Body of pancreas (tissue), 4 donors: ENCODE data around the gene UBAC2. TPM values are rescaled to one million over a fixed set of nuclear protein-coding genes. Genes with fewer than 3 reads are reported as not detected.

ENCODE experiments used
- ATAC-seq: fragments of 150-250 bp; one replicate; pipeline ENCODE4 v1.9.1; 2016
- DNase-seq, 4 donors: peaks; one replicate each; pipeline ENCODE4 v3.0.0-alpha.2; 2019
- H3K27ac ChIP-seq, 4 donors: fragments of 200-600 bp; sonication (generic); 1 replicate in 3 of 4; 2 replicates in 1 of 4; pipeline versions ENCODE4 v1.5.1 to v1.6.1; 2016 to 2019; ENCODE audit warnings: mild to moderate bottlenecking in 1 of 4, mixed read lengths in 1 of 4, moderate library complexity in 1 of 4
- H3K27me3 ChIP-seq, 2 donors: fragments of 200-600 bp; sonication (generic); one replicate each; pipeline ENCODE4 v1.6.0; 2016; ENCODE audit warnings: mild to moderate bottlenecking in 1 of 2
- H3K36me3 ChIP-seq, 2 donors: fragments of 200-600 bp; sonication (generic); replicated peaks in 1 of 2; 2 replicates each; pipeline ENCODE4 v1.5.1; 2016; ENCODE audit warnings: low read depth in 2 of 2; ENCODE audit not compliant: insufficient read depth in 1 of 2
- H3K4me1 ChIP-seq: fragments of 200-600 bp; sonication (generic); one replicate; pipeline ENCODE4 v1.6.0; 2016
- H3K4me3 ChIP-seq, 2 donors: fragments of 200-600 bp; sonication (generic); 1 replicate in 1 of 2; 2 replicates in 1 of 2; pipeline ENCODE4 v1.5.1; 2016 to 2019
- H3K9me3 ChIP-seq, 3 donors: fragments of 200-600 bp; sonication (generic); 1 replicate in 2 of 3; 2 replicates in 1 of 3; pipeline ENCODE4 v1.5.1; 2016
- POLR2A ChIP-seq, 3 donors: fragments of 450-650 bp; IDR thresholded peaks; one replicate each; pipeline ENCODE4 v1.6.1; 2016; ENCODE audit warnings: antibody characterized with exemption in 3 of 3, mild to moderate bottlenecking in 2 of 3
- WGBS, 2 donors: methylation state at CpG; one replicate each; pipeline ENCODE4 v1.1.5; 2017; 5-methylcytosine and 5-hydroxymethylcytosine counted together
- intact Hi-C: fragments of 100-400 bp; cut with DNase I; formaldehyde crosslinking; loops from one replicate; pipeline ENCODE4 v1.15.1; 2023
- total RNA-seq, 2 donors: library from RNA; depleted of rRNA; stranded (reverse); fragments of >200 nt; gene quantifications; one replicate each; pipeline ENCODE4 v1.1.0, GENCODE V29; 2016
- TF ChIP-seq, protein P1 (sequence below), 7 experiments: fragments of 450-650 bp in 4 of 7; fragments of 200-600 bp in 3 of 7; sonication (generic) in 3 of 7; IDR thresholded peaks; one replicate each; pipeline ENCODE4 v1.5.1; 2016 to 2019; ENCODE audit warnings: antibody characterized with exemption in 7 of 7

Gene UBAC2
- total RNA-seq, 2 donors from 2014 or later: 21.4 to 27.2 TPM

DNA sequence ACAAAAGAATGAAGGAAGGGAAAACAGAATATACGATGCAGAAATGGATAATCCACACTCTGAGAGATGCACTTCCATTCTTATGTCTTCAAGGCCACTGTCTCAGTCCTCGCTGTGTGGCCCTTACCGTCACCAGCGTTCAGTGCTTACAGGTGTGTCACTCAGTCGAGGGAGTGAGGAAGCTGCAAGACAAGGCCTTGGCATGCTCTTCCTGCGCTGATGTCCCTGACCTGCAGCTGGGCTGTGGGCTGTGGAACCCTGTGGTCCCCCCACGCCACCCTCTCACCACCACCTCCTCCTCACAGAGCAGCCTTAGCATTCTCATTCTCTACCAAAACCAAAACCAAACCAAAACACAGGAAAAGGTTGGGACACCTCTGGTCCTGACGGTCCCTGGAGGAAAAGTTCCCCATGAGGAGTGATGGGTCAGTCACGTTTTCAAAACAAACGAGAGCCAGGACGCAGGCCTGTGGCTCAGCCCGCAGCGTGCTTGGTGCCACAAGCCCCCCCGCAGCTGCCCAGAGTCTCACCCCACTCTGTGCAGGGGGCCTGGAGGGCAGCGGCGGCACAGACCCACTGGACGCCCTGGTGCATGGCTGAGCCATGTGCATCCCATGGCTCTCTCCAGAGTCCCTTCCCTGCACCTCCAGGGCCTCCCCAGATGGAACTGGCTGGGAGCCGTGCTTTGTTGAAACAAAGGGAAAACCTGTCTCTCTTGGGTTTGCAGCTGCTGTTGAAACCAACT is 154.8 kb downstream of the UBAC2 start:
- H3K4me1 ChIP-seq: no peaks in the 10 kb centered on the region
- no peaks in the 10 kb centered on the region for H3K36me3 ChIP-seq
- H3K4me3 ChIP-seq: no peak overlapping the region
- intact Hi-C loops: no loop called here
- 86% methylated on average over 15 to 18 of the region's 18 CpGs for WGBS, 2 donors
- H3K27ac ChIP-seq: peak overlapping the region in 1 of 4 donors; percentile 56
- TF ChIP-seq, protein P1, sequence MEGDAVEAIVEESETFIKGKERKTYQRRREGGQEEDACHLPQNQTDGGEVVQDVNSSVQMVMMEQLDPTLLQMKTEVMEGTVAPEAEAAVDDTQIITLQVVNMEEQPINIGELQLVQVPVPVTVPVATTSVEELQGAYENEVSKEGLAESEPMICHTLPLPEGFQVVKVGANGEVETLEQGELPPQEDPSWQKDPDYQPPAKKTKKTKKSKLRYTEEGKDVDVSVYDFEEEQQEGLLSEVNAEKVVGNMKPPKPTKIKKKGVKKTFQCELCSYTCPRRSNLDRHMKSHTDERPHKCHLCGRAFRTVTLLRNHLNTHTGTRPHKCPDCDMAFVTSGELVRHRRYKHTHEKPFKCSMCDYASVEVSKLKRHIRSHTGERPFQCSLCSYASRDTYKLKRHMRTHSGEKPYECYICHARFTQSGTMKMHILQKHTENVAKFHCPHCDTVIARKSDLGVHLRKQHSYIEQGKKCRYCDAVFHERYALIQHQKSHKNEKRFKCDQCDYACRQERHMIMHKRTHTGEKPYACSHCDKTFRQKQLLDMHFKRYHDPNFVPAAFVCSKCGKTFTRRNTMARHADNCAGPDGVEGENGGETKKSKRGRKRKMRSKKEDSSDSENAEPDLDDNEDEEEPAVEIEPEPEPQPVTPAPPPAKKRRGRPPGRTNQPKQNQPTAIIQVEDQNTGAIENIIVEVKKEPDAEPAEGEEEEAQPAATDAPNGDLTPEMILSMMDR (IDR thresholded peaks at IDR 0.05): no peak
- no peak for TF ChIP-seq POLR2A (IDR thresholded peaks at IDR 0.05)
- ATAC-seq: no peak
- H3K27me3 ChIP-seq: no peaks in the 10 kb centered on the region
- H3K9me3 ChIP-seq: no peaks in the 10 kb centered on the region
- no peak for DNase-seq

DNA sequence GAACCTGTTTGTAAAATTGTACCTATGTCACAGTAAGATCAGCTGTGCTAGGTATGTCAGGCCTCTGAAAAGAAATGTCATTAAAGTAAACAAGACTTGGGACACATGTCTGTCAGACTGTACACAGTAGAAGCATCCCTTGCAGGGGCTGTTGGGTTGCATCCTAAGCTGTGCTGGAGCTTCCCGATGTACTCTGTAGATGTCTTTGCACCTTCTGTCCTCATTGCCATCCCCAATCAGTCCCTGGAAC is 155.3 kb downstream of the UBAC2 start:
- Histone ChIP-seq H3K4me1 (no peaks in the 10 kb centered on the region), H3K27ac (peak overlapping the region in 1 of 4 donors; percentile 56), H3K27me3 (no peaks in the 10 kb centered on the region), H3K9me3 (no peaks in the 10 kb centered on the region), H3K4me3 (no peak overlapping the region), H3K36me3 (no peaks in the 10 kb centered on the region)
- 60 to 67% methylated on average over 1 of the region's 1 CpG for WGBS, 2 donors
- TF ChIP-seq, protein P1 (IDR thresholded peaks at IDR 0.05): no peak
- TF ChIP-seq POLR2A (IDR thresholded peaks at IDR 0.05): no peak
- intact Hi-C loops: no loop called here
- DNase-seq (no peak), ATAC-seq (no peak)

DNA sequence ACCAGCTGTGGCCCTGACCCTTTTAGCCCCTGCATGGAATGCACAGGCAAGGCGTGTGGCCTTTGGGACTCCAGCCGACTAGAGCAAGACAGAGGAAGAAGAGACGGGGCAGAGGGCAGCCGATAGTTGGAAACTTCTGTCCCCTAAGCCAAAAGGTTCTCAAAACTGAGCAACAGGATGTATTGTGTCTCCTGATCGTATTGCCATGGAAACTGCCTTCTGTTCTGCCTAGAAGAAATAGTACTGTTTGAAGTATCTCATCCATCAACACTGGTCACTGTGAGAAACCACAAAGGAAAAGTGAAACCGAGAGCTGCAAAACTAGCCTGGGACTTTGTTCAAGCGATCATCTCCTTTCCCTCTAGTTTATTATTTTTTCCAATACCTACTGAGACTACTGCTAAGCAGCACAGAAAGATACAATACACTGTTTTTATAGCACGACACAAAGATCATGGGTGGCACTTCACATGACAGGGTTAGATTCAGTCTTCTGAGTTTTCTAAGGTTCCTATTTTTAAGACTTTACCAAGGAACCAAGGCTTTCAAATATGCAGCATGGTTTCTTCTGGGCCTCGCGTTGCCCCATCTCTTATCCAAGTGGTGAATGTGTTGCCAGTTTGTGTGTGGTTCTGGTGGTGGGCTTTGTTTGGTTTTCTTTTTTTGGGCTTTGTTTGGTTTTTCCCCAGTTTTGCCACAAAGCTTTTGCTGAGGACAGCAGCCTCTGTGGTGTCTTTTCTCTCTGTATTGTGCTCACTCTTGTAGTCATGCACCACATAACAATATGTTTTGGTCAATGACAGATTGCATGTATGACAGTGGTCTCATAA is 155.8 kb downstream of the UBAC2 start:
- ATAC-seq: peak; percentile 21
- Histone ChIP-seq H3K27me3 (no peaks in the 10 kb centered on the region), H3K4me3 (no peak overlapping the region), H3K9me3 (no peaks in the 10 kb centered on the region), H3K4me1 (no peaks in the 10 kb centered on the region), H3K27ac (peak overlapping the region in 1 of 4 donors; percentile 56), H3K36me3 (no peaks in the 10 kb centered on the region)
- no peak for TF ChIP-seq POLR2A (IDR thresholded peaks at IDR 0.05)
- TF ChIP-seq, protein P1 (IDR thresholded peaks at IDR 0.05): no peak
- DNase-seq: peak in 1 of 4 donors; percentile 56
- intact Hi-C loops: no loop called here
- 70 to 88% methylated on average over 10 of the region's 10 CpGs for WGBS, 2 donors

DNA sequence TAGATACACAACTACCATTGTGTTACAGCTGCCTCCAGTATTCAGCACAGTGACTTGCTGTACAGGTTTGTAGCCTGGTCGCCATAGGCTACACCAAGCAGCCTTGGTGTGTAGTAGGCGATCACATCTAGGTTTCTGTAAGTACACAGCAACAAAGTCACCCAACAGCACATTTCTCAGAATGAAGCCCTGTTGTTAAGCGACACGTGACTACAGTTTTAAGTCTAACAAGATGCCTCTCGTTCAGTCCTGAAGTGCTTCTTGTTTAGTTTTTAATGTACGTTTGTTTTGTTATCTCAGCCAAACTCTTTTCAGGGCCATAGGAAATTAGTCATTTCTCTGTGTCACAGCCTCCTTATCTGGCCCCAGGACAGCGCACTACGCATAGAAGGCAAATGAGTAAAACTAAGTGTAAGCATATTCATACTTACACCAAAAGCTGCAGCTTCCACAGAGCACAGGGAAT is 156.5 kb downstream of the UBAC2 start:
- TF ChIP-seq, protein P1 (IDR thresholded peaks at IDR 0.05): no peak
- no peak for TF ChIP-seq POLR2A (IDR thresholded peaks at IDR 0.05)
- no peak for DNase-seq
- WGBS, 2 donors: 69 to 73% methylated on average over 8 of the region's 8 CpGs
- Histone ChIP-seq H3K9me3 (no peaks in the 10 kb centered on the region), H3K4me1 (no peaks in the 10 kb centered on the region), H3K36me3 (no peaks in the 10 kb centered on the region), H3K4me3 (no peak overlapping the region), H3K27ac (peak overlapping the region in 1 of 4 donors; percentile 8), H3K27me3 (no peaks in the 10 kb centered on the region)
- ATAC-seq: peak; percentile 18
- intact Hi-C loops: no loop called here
